Measurements from ENCODE around the gene ALDH1A2. TPM values are rescaled to one million over a fixed set of nuclear protein-coding genes. Genes with fewer than 3 reads are reported as not detected.

The ALDH1A2 gene
- total RNA-seq, 1 donor from 2014 or later = not detected

- Mint-ChIP-seq H3K9me3 (no peaks in the 10 kb centered on the region), H3K4me1 (ENCODE audit: low read depth) (no peaks in the 10 kb centered on the region), H3K36me3 (ENCODE audit: low read depth) (no peaks in the 10 kb centered on the region), H3K4me3 (no peak overlapping the region), H3K27me3 (ENCODE audit: insufficient read depth) (peaks cover 8% of the 10 kb centered on the region), H3K27ac (no peak overlapping the region)
- intact Hi-C loops (cut with micrococcal nuclease) = no loop called here
- no peak for DNase-seq (ENCODE audit: low spot score)
Observed at GRCh38 chr15:57915827-57916531, 149.5 kb downstream of the ALDH1A2 start.

DNA sequence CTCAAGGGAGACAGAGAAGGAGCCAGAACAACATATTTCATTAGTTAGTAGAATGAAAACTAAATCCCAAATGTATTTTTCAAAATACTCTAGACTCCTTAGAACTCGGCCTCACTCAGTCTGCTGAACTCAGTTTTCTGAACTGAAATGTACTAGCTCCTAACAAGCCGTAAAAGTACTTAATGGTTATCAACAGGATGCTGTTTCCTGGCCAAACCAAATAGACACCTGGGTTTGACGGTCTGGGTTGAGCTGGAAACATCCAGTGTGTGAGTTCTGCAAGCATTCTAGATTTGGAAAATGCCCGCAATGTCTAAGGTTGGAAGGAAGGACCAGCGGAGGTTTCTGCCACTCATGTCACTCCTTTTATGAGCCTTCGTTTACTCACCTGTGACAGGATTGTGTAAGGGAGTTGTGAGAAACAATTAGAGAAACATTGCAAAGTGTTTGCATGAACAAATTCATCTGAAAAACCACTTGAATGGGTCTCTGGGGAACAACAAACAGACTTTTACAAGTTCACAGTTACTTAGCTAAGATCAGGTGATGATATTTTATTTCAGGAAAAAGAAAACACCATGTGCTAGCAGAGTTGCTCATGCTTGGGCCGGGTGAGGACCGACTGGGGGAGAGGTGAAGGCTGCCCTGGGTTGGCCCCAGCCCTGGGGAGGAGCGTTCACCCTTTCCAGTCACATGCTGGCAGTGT is 151.0 kb downstream of the ALDH1A2 start:
- Mint-ChIP-seq H3K4me3 (no peak overlapping the region), H3K4me1 (ENCODE audit: low read depth) (no peaks in the 10 kb centered on the region), H3K9me3 (no peaks in the 10 kb centered on the region), H3K36me3 (ENCODE audit: low read depth) (no peaks in the 10 kb centered on the region), H3K27ac (no peak overlapping the region), H3K27me3 (ENCODE audit: insufficient read depth) (peaks cover 10% of the 10 kb centered on the region)
- intact Hi-C loops (cut with micrococcal nuclease) = no loop called here
- no peak for DNase-seq (ENCODE audit: low spot score)

- H3K27me3 Mint-ChIP-seq (ENCODE audit: insufficient read depth) = peaks cover 20% of the 10 kb centered on the region
- H3K27ac Mint-ChIP-seq = no peak overlapping the region
- H3K4me1 Mint-ChIP-seq (ENCODE audit: low read depth) = no peaks in the 10 kb centered on the region
- intact Hi-C loops (cut with micrococcal nuclease) = no loop called here
- H3K4me3 Mint-ChIP-seq = no peak overlapping the region
- no peaks in the 10 kb centered on the region for H3K36me3 Mint-ChIP-seq (ENCODE audit: low read depth)
- H3K9me3 Mint-ChIP-seq = no peaks in the 10 kb centered on the region
- DNase-seq (ENCODE audit: low spot score) = no peak
Observed at GRCh38 chr15:57911247-57911646, 154.3 kb downstream of the ALDH1A2 start.

DNA sequence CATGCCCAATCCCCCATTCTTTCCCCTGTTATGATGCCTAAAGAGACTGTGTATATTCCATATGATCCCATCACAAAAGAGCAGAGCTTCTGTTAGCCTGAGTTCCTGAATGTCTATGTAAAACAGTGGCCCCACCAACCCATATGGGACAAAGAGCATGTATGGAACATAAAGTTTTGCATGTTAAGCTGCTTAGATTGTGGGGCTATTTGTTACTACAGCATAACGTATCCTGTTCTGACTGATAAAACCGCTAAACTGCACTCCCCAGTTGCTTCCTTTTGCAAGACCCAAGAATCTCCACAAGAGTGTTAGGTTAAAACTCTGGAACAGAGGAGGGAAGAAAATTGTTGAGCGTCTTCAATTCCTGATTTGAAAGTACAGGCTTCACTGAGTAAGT is 154.8 kb downstream of the ALDH1A2 start:
- no peaks in the 10 kb centered on the region for H3K4me1 Mint-ChIP-seq (ENCODE audit: low read depth)
- DNase-seq (ENCODE audit: low spot score) = no peak
- H3K36me3 Mint-ChIP-seq (ENCODE audit: low read depth) = no peaks in the 10 kb centered on the region
- peaks cover 20% of the 10 kb centered on the region for H3K27me3 Mint-ChIP-seq (ENCODE audit: insufficient read depth)
- H3K27ac Mint-ChIP-seq = no peak overlapping the region
- intact Hi-C loops (cut with micrococcal nuclease) = no loop called here
- no peak overlapping the region for H3K4me3 Mint-ChIP-seq
- no peaks in the 10 kb centered on the region for H3K9me3 Mint-ChIP-seq

DNA sequence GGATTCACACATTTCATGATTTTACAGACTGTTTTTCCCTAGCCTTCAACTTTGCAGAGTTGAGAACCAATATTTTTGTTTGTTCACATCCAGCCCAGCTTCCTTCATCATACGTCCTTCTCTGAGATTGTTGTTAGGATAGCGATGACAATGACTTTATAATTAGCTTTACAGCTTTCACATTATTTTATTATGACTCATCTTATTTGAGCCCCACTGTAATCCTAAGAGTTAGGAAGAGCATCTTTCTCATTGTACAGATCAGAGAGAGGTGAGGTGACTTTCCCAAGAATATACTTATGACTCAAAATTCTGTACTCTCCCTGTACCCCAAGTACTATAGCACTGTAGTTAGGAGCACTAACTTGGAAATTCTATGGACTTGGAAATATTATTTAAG is 156.1 kb downstream of the ALDH1A2 start:
- H3K27ac Mint-ChIP-seq = no peak overlapping the region
- H3K9me3 Mint-ChIP-seq = no peaks in the 10 kb centered on the region
- intact Hi-C loops (cut with micrococcal nuclease) = loop anchor here (5.0 kb wide), 1 partner anchor 462 kb away; no protein-coding TSS in a partner anchor
- H3K27me3 Mint-ChIP-seq (ENCODE audit: insufficient read depth) = peaks cover 23% of the 10 kb centered on the region
- no peaks in the 10 kb centered on the region for H3K36me3 Mint-ChIP-seq (ENCODE audit: low read depth)
- H3K4me3 Mint-ChIP-seq = no peak overlapping the region
- no peak for DNase-seq (ENCODE audit: low spot score)
- H3K4me1 Mint-ChIP-seq (ENCODE audit: low read depth) = no peaks in the 10 kb centered on the region

DNA sequence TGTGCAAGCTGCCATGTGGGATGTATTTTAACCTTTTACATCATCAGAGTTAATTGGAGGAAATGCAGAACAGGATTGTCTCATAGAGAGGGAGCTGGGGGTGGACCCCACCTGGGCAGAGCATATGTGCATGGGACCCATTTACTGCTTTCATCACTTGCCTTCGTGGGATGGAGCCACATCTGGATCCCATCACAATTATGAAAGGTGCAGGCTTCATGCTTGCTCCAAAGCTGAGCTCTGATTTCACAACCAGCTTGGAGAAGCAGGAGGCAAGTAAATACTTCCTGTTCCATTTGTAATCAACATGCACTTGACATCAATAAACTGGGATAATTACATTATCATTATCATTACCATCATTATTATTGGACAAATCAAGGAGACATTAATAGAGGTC is 161.9 kb downstream of the ALDH1A2 start:
- no peak overlapping the region for H3K27ac Mint-ChIP-seq
- no peaks in the 10 kb centered on the region for H3K36me3 Mint-ChIP-seq (ENCODE audit: low read depth)
- DNase-seq (ENCODE audit: low spot score) = no peak
- no peaks in the 10 kb centered on the region for H3K4me1 Mint-ChIP-seq (ENCODE audit: low read depth)
- H3K27me3 Mint-ChIP-seq (ENCODE audit: insufficient read depth) = peaks cover 23% of the 10 kb centered on the region
- no peaks in the 10 kb centered on the region for H3K9me3 Mint-ChIP-seq
- H3K4me3 Mint-ChIP-seq = no peak overlapping the region
- intact Hi-C loops (cut with micrococcal nuclease) = no loop called here

Other genes with a start within 250 kb of the ALDH1A2 start
- 0.07 TPM in 1 of 2 replicates, not detected in the other for gene AQP9, start 72.7 kb upstream of the ALDH1A2 start, total RNA-seq